Panc1 (cell line): Measurements from ENCODE around the gene IRGM.

Experiments
- POLR2AphosphoS5 ChIP-seq: IDR thresholded peaks from 2 replicates; pipeline ENCODE4 v1.6.1; 2012; ENCODE audit warnings: mild to moderate bottlenecking, low read depth, low read length, moderate library complexity
- SIN3A ChIP-seq: IDR thresholded peaks from 2 replicates; pipeline ENCODE4 v1.6.1; 2012; ENCODE audit warnings: low read depth, mild to moderate bottlenecking, low read length, moderate library complexity, borderline replicate concordance; ENCODE audit not compliant: insufficient read depth
- TCF7L2 ChIP-seq: IDR thresholded peaks from 2 replicates; pipeline ENCODE4 v1.6.1; 2011; ENCODE audit warnings: mild to moderate bottlenecking, low read depth, low read length, inconsistent platforms
- TF ChIP-seq, protein P1 (sequence below): fragments of 450-650 bp; IDR thresholded peaks from 2 replicates; pipeline ENCODE4 v1.5.1; 2017; ENCODE audit warnings: mild to moderate bottlenecking
- TF ChIP-seq, protein P2 (sequence below), 2 experiments: IDR thresholded peaks; 2 replicates each; pipeline ENCODE4 v1.6.1; 2011 to 2012; ENCODE audit warnings: low read depth in 2 of 2, control low read depth in 1 of 2, low read length in 1 of 2, mild to moderate bottlenecking in 1 of 2, moderate library complexity in 1 of 2; ENCODE audit not compliant: insufficient read depth in 1 of 2

DNA sequence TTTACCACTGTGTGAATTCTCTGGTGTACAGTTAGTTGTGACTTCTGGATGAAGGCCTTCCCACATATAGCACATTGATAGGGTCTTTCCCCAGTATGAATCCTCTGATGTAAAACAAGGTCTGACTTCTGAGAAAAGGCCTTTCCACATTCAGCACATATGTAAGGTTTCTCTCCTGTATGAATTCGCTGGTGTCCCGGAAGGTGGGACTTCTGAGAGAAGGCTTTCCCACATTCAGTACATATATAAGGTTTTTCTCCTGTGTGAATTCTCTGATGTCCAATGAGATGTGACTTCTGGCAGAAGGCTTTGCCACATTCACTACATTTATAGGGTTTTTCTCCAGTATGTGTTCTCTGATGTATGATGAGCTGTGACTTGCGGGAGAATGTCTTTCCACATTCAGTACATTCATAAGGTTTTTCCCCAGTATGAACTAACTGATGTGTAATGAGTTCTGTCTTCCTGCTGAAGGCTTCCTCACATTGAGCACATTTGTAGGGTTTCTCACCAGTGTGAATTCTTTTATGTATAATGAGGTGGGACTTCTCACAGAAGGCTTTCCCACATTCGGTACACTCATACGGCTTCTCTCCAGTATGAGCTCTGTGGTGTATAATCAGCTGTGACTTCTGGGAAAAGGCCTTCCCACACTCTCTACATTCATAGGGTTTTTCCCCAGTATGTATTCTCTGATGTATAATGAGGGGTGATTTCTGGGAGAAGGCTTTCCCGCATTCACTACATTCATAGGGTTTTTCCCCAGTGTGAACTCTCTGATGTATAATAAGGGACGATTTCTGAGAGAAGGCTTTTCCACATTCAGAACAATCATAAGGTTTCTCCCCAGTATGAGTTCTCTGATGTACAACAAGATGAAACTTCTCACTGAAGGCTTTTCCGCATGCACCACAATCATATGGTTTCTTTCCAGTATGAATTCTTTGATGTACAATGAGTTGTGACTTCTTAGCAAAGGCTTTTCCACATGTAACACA lies 49.4 kb downstream of the IRGM start:
- TF ChIP-seq, protein P1, sequence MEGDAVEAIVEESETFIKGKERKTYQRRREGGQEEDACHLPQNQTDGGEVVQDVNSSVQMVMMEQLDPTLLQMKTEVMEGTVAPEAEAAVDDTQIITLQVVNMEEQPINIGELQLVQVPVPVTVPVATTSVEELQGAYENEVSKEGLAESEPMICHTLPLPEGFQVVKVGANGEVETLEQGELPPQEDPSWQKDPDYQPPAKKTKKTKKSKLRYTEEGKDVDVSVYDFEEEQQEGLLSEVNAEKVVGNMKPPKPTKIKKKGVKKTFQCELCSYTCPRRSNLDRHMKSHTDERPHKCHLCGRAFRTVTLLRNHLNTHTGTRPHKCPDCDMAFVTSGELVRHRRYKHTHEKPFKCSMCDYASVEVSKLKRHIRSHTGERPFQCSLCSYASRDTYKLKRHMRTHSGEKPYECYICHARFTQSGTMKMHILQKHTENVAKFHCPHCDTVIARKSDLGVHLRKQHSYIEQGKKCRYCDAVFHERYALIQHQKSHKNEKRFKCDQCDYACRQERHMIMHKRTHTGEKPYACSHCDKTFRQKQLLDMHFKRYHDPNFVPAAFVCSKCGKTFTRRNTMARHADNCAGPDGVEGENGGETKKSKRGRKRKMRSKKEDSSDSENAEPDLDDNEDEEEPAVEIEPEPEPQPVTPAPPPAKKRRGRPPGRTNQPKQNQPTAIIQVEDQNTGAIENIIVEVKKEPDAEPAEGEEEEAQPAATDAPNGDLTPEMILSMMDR = no peak
- TF ChIP-seq, protein P2, sequence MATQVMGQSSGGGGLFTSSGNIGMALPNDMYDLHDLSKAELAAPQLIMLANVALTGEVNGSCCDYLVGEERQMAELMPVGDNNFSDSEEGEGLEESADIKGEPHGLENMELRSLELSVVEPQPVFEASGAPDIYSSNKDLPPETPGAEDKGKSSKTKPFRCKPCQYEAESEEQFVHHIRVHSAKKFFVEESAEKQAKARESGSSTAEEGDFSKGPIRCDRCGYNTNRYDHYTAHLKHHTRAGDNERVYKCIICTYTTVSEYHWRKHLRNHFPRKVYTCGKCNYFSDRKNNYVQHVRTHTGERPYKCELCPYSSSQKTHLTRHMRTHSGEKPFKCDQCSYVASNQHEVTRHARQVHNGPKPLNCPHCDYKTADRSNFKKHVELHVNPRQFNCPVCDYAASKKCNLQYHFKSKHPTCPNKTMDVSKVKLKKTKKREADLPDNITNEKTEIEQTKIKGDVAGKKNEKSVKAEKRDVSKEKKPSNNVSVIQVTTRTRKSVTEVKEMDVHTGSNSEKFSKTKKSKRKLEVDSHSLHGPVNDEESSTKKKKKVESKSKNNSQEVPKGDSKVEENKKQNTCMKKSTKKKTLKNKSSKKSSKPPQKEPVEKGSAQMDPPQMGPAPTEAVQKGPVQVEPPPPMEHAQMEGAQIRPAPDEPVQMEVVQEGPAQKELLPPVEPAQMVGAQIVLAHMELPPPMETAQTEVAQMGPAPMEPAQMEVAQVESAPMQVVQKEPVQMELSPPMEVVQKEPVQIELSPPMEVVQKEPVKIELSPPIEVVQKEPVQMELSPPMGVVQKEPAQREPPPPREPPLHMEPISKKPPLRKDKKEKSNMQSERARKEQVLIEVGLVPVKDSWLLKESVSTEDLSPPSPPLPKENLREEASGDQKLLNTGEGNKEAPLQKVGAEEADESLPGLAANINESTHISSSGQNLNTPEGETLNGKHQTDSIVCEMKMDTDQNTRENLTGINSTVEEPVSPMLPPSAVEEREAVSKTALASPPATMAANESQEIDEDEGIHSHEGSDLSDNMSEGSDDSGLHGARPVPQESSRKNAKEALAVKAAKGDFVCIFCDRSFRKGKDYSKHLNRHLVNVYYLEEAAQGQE (IDR thresholded peaks at IDR 0.05; ENCODE audit: insufficient read depth in 1 of 2, low read depth in 2 of 2, low read length in 1 of 2) = no peak
- no peak for TF ChIP-seq TCF7L2
- TF ChIP-seq POLR2AphosphoS5 = no peak
- TF ChIP-seq SIN3A = no peak
